GM10266 (cell line): ENCODE data around the gene PAMR1.

ENCODE experiments used
- DNase-seq: peaks from one replicate; pipeline ENCODE4 v3.0.0; 2012; ENCODE audit errors: extremely low spot score
- CTCF ChIP-seq: IDR thresholded peaks from 2 replicates; pipeline ENCODE4 v1.5.1; 2012; ENCODE audit warnings: mild to moderate bottlenecking, low read depth; ENCODE audit not compliant: control insufficient read depth, insufficient read depth; ENCODE audit errors: missing control alignments

The PAMR1 gene

GRCh38 chr11:35418282-35419183, 106.9 kb downstream of the PAMR1 start:
- TF ChIP-seq CTCF: no peak
- no peak for DNase-seq

GRCh38 chr11:35415487-35415886, 109.9 kb downstream of the PAMR1 start:
- no peak for TF ChIP-seq CTCF
- no peak for DNase-seq

- TF ChIP-seq CTCF: no peak
Measured at GRCh38 chr11:35414776-35415175, 110.6 kb downstream of the PAMR1 start.

GRCh38 chr11:35414311-35414710, 111.1 kb downstream of the PAMR1 start:
- DNase-seq: no peak
- TF ChIP-seq CTCF: no peak

More at GRCh38 chr11:35414776-35415175, 110.6 kb downstream of the PAMR1 start:
- no peak for DNase-seq

GRCh38 chr11:35413598-35413997, 111.8 kb downstream of the PAMR1 start:
- TF ChIP-seq CTCF: no peak

GRCh38 chr11:35412285-35412684, 113.1 kb downstream of the PAMR1 start:
- no peak for DNase-seq
- TF ChIP-seq CTCF: peak; percentile 55

More at GRCh38 chr11:35413598-35413997, 111.8 kb downstream of the PAMR1 start:
- no peak for DNase-seq

- DNase-seq: no peak
- TF ChIP-seq CTCF: no peak
Measured at GRCh38 chr11:35407041-35407440, 118.4 kb downstream of the PAMR1 start.
